Gastroesophageal sphincter (tissue), 4 donors: ENCODE results near the gene NDUFA3. TPM values are rescaled to one million over a fixed set of nuclear protein-coding genes. Genes with fewer than 3 reads are reported as not detected.
"Not testable (repeated sequence)": the region's sequence is repeated elsewhere in the genome, so short reads cannot be mapped to it uniquely, and the experiment has no call there.

Experiments used
- ATAC-seq: fragments of 150-250 bp; one replicate; pipeline ENCODE4 v1.9.1; 2016; ENCODE audit warnings: mild to moderate bottlenecking, moderate library complexity
- H3K27ac ChIP-seq, 4 donors: fragments of 200-600 bp; sonication (generic) in 3 of 4; 1 replicate in 3 of 4; 2 replicates in 1 of 4; pipeline ENCODE4 v1.5.1; 2016 to 2019
- H3K27me3 ChIP-seq: fragments of 200-600 bp; sonication (generic); one replicate; pipeline ENCODE4 v1.5.1; 2019
- H3K36me3 ChIP-seq, 2 donors: fragments of 200-600 bp; sonication (generic); one replicate each; pipeline ENCODE4 v1.5.1; 2019; ENCODE audit warnings: control low read depth in 1 of 2
- H3K4me1 ChIP-seq, 3 donors: fragments of 200-600 bp; sonication (generic); 1 replicate in 2 of 3; 2 replicates in 1 of 3; pipeline ENCODE4 v1.5.1; 2016 to 2019; ENCODE audit warnings: control low read depth in 2 of 3
- H3K4me3 ChIP-seq, 2 donors: fragments of 200-600 bp; sonication (generic); one replicate each; pipeline ENCODE4 v1.5.1; 2019; ENCODE audit warnings: mild to moderate bottlenecking in 1 of 2, moderate library complexity in 1 of 2
- H3K9me3 ChIP-seq, 3 donors: fragments of 200-600 bp; sonication (generic); one replicate each; pipeline ENCODE4 v1.5.1; 2017 to 2019; ENCODE audit warnings: control low read depth in 2 of 3
- EP300 ChIP-seq: sonication (generic); formaldehyde crosslinking; IDR thresholded peaks from one replicate; pipeline ENCODE4 v1.6.1; 2017; ENCODE audit warnings: antibody characterized with exemption, mild to moderate bottlenecking
- POLR2A ChIP-seq, 2 donors: fragments of 450-650 bp; IDR thresholded peaks; one replicate each; pipeline ENCODE4 v1.6.1; 2017; ENCODE audit warnings: antibody characterized with exemption in 2 of 2, mild to moderate bottlenecking in 2 of 2, moderate library complexity in 1 of 2
- POLR2AphosphoS5 ChIP-seq: sonication (generic); formaldehyde crosslinking; IDR thresholded peaks from one replicate; pipeline ENCODE4 v1.6.1; 2017; ENCODE audit warnings: antibody characterized with exemption
- WGBS, 2 donors: methylation state at CpG; one replicate each; pipeline ENCODE4 v1.1.5; 2018; ENCODE audit warnings: low coverage in 1 of 2; 5-methylcytosine and 5-hydroxymethylcytosine counted together
- total RNA-seq, 4 donors: library from RNA; depleted of rRNA; stranded (reverse); fragments of >200 nt; gene quantifications; one replicate each; pipeline ENCODE4 v1.1.0, GENCODE V29; 2016
- TF ChIP-seq, protein P1 (sequence below), 4 experiments: fragments of 200-600 bp in 2 of 4; fragments of 450-650 bp in 2 of 4; sonication (generic) in 1 of 4; IDR thresholded peaks; one replicate each; pipeline ENCODE4 v1.5.1; 2017 to 2019; ENCODE audit warnings: antibody characterized with exemption in 4 of 4, mild to moderate bottlenecking in 2 of 4, moderate library complexity in 2 of 4

The NDUFA3 gene
- total RNA-seq, 4 donors from 2014 or later, result 14.2 to 37.7 (median 21.5) TPM

DNA sequence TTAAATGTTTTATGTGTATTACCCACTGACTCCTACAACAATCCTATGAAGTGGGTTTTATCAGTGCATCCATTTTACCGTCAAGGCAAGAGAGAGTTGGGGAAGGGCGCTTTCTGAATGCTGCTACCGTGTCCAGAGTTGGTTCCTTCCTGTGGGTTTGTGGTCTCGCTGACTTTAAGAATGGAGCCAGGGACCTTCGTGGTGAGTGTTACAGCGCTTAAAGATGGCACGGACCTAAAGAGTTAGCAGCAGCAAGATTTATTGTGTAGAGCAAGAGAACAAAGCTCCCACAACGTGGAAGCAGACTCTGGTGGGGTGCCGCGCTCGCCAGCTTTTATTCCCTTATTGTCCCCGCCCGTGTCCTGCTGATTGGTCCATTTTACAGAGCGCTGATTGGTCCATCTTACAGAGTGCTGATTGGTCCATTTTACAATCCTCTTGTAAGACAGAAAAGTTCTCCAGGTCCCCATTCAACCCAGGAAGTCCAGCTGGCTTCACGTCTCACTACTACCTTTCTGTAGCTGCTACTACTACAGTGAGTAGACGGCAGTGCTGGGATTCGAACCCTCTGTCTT lies 8.1 kb upstream of the NDUFA3 start:
- no peak for TF ChIP-seq EP300
- TF ChIP-seq, protein P1, sequence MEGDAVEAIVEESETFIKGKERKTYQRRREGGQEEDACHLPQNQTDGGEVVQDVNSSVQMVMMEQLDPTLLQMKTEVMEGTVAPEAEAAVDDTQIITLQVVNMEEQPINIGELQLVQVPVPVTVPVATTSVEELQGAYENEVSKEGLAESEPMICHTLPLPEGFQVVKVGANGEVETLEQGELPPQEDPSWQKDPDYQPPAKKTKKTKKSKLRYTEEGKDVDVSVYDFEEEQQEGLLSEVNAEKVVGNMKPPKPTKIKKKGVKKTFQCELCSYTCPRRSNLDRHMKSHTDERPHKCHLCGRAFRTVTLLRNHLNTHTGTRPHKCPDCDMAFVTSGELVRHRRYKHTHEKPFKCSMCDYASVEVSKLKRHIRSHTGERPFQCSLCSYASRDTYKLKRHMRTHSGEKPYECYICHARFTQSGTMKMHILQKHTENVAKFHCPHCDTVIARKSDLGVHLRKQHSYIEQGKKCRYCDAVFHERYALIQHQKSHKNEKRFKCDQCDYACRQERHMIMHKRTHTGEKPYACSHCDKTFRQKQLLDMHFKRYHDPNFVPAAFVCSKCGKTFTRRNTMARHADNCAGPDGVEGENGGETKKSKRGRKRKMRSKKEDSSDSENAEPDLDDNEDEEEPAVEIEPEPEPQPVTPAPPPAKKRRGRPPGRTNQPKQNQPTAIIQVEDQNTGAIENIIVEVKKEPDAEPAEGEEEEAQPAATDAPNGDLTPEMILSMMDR (IDR thresholded peaks at IDR 0.05), result no peak
- TF ChIP-seq POLR2AphosphoS5, result no peak
- no peak for TF ChIP-seq POLR2A (IDR thresholded peaks at IDR 0.05)
- no peak overlapping the region for H3K27ac ChIP-seq
- H3K4me1 ChIP-seq, result peaks cover 0 to 23% (median 4%) of the 10 kb centered on the region in 3 donors
- H3K27me3 ChIP-seq, result peaks cover 36% of the 10 kb centered on the region
- no peak for ATAC-seq
- no peaks in the 10 kb centered on the region for H3K9me3 ChIP-seq
- no peaks in the 10 kb centered on the region for H3K36me3 ChIP-seq
- H3K4me3 ChIP-seq, result no peak overlapping the region
- WGBS, 2 donors, result 78 to 90% methylated on average over 4 to 16 of the region's 17 CpGs

DNA sequence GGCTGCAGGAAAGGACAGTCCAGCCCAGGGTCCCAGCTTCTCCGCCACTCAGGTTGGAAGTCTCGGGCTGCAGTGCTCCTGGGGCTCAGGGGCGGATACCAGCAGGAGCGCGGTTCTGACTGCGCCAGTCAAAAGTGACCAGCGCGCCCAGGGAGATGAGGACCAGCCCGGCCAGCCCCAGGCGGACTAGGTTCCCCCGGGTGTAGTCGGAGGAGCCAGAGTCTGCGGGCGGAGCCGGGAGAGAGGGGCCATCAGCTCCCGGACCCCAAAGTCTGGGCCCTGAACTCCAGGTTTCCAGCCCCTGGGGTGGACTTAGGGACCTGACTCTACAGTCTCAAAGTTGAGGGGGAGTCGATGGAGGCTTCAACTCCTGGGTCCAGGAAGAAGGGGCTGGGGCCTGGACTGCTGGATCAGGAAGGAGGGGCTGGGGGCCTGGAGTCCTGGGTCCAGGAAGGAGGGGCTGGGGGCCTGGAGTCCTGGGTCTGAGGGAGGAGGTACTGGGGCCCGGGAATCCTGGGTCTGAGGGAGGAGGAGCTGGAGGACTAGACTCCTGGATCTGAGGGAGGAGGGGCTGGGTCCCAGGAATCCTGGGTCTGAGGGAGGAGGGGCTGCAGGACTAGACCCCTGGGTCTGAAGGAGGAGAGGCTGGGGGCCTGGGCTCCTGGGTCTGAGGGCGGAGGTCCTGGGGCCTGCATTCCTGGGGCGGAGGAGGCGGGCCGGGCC lies 7.4 kb upstream of the NDUFA3 start:
- peaks cover 0 to 23% (median 4%) of the 10 kb centered on the region in 3 donors for H3K4me1 ChIP-seq
- WGBS, 2 donors, result 14% methylated on average over 1 of the region's 22 CpGs; no CpG with 5 or more reads in 1 of the 2 donors
- H3K27me3 ChIP-seq, result peaks cover 31% of the 10 kb centered on the region
- no peaks in the 10 kb centered on the region for H3K36me3 ChIP-seq
- peak overlapping the region in 1 of 2 donors; percentile 51 for H3K4me3 ChIP-seq
- H3K27ac ChIP-seq, result peak overlapping the region in 2 of 4 donors; percentile 32 to 70
- ATAC-seq, result no peak
- H3K9me3 ChIP-seq, result no peaks in the 10 kb centered on the region
- no peak for TF ChIP-seq POLR2AphosphoS5
- TF ChIP-seq EP300, result no peak
- no peak for TF ChIP-seq POLR2A (IDR thresholded peaks at IDR 0.05)
- TF ChIP-seq, protein P1 (IDR thresholded peaks at IDR 0.05), result no peak

DNA sequence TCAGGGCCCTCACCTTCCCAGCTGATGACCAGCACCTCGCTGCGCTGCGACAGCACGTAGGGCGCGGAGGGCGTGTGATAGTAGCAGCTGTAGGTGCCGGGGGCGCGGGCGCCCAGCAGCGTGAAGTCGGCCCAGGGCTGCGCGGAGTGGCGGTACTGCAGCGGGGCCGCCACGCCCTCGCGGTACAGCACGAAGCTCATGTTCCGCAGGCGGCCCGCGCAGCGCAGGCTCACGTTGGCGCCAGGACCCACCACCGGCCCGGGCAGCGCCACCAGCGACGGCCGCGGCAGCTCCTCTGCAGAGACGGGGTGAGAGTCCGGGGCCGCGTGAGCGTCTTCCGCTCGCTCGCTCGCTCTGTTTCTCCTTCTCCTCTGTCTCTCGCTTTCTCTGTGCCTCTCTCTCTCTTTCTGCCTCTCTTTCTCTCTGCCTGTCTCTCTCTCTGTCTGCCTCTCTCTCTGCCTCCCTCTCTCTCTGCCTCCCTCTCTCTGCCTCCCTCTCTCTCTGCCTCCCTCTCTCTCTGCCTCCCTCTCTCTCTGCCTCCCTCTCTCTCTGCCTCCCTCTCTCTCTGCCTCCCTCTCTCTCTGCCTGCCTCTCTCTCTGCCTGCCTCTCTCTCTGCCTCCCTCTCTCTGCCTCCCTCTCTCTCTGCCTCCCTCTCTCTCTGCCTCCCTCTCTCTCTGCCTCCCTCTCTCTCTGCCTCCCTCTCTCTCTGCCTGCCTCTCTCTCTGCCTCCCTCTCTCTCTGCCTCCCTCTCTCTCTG lies 6.6 kb upstream of the NDUFA3 start:
- peaks cover 27% of the 10 kb centered on the region for H3K27me3 ChIP-seq
- WGBS, 2 donors, result 0 to 1% methylated on average over 10 to 14 of the region's 46 CpGs
- not testable (repeated sequence) for H3K9me3 ChIP-seq, H3K36me3 ChIP-seq
- peaks cover 0 to 23% (median 4%) of the 10 kb centered on the region in 3 donors for H3K4me1 ChIP-seq
- H3K27ac ChIP-seq, result peak overlapping the region in 2 of 4 donors; percentile 40 to 70
- ATAC-seq, result peak; percentile 82
- peak overlapping the region in 1 of 2 donors; percentile 51 for H3K4me3 ChIP-seq

DNA sequence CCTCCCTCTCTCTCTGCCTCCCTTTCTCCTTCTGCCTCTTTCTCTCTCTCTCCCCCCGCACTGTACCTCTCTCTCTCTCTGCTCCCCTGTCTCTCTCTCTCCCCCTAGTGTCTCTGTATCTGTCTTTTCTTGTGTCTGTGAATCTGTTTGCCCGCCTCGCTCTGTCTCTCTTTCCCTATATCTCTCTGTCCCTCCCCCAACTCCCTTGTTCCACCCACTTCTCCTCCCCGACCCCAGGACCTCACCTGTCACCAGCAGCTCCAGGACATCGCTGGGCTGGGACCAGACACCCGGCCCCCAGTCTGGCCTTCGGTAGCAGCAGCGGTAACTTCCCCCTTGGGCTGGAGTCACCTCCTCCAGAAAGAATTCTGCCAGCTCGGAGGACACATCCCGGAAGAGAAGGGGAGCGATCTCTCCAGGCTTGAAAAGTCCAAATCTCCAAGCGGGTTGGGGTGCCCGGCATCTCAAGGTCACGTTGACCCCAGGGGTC lies 6.0 kb upstream of the NDUFA3 start:
- ATAC-seq, result peak; percentile 32
- Histone ChIP-seq H3K4me1 (peaks cover 0 to 23% (median 4%) of the 10 kb centered on the region in 3 donors), H3K4me3 (peak overlapping the region in 1 of 2 donors; percentile 51), H3K27ac (peak overlapping the region in 3 of 4 donors; percentile 34 to 70 (median 40)), H3K9me3 (no peaks in the 10 kb centered on the region), H3K27me3 (peaks cover 23% of the 10 kb centered on the region), H3K36me3 (no peaks in the 10 kb centered on the region)
- 10 to 17% methylated on average over 3 to 5 of the region's 14 CpGs for WGBS, 2 donors
- no peak for TF ChIP-seq POLR2AphosphoS5

DNA sequence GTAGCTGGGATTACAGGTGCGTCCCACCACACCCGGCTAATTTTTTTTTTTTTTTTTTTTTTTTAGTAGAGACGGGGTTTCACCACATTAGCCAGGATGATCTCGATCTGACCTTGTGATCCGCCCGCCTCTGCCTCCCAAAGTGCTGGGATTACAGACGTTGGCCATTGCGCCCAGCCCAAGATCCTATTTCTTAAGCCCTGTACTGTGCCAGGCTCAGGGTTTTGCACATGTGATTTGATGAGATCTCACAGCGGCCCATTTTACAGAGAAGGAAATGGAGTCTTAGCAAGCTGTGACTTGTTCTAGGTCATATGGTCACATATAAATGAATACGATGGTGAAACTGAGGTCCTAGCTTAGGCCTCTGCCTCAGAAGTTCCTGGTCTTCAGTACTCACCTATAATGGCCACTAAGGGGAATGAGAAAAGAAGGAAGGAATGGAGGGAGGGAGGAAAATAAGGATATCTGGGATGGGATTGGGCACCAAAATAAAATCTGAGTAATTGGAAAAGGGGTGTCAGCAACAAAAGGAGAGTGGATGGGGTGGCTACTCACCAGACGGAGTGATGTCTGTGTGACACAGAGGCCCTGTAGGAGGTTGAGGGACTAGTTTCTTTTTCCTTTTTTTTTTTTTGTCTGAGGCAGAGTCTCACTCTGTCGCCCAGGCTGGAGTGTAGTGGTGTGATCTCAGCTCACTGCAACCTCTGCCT lies 3.3 kb upstream of the NDUFA3 start:
- Histone ChIP-seq H3K9me3 (no peaks in the 10 kb centered on the region), H3K4me3 (no peak overlapping the region), H3K4me1 (peaks cover 0 to 43% (median 13%) of the 10 kb centered on the region in 3 donors), H3K27ac (no peak overlapping the region), H3K27me3 (peaks cover 13% of the 10 kb centered on the region), H3K36me3 (no peaks in the 10 kb centered on the region)
- ATAC-seq, result no peak
- TF ChIP-seq, protein P1 (IDR thresholded peaks at IDR 0.05), result no peak
- no peak for TF ChIP-seq POLR2AphosphoS5
- TF ChIP-seq EP300, result no peak
- TF ChIP-seq POLR2A (IDR thresholded peaks at IDR 0.05), result no peak
- 71% methylated on average over 4 of the region's 12 CpGs; no CpG with 5 or more reads in 1 of the 2 donors for WGBS, 2 donors

DNA sequence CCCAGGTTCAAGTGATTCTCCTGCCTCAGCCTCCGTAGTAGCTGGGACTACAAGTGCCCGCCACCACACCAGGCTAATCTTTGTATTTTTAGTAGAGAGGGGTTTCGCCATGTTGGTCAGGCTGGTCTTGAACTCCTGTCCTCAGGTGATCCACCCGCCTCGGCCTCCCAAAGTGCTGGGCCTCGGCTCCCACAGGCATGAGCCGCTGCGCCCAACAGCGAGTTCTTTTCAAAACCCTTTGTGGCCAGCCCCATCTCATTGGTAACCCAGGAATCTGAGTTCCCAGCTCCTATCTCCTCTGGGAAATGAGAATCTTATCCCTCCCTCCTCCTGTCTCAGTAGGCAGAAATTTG lies 2.8 kb upstream of the NDUFA3 start:
- H3K9me3 ChIP-seq, H3K4me3 ChIP-seq, H3K27ac ChIP-seq, H3K36me3 ChIP-seq, H3K27me3 ChIP-seq, ATAC-seq: not testable (repeated sequence)
- peaks cover 0 to 47% (median 13%) of the 10 kb centered on the region in 3 donors for H3K4me1 ChIP-seq
- WGBS, 2 donors, result 70% methylated on average over 5 of the region's 9 CpGs; no CpG with 5 or more reads in 1 of the 2 donors
